HG03571 (cell line): Measurements from ENCODE around the gene BANP.
"Not testable (repeated sequence)": the region's sequence is repeated elsewhere in the genome, so short reads cannot be mapped to it uniquely, and the experiment has no call there.

Source experiments
- ATAC-seq: cut with Tn5 transposase; IDR thresholded peaks from one replicate; pipeline ENCODE4 v1.9.1; 2021; ENCODE audit not compliant: unreplicated experiment

BANP gene

DNA sequence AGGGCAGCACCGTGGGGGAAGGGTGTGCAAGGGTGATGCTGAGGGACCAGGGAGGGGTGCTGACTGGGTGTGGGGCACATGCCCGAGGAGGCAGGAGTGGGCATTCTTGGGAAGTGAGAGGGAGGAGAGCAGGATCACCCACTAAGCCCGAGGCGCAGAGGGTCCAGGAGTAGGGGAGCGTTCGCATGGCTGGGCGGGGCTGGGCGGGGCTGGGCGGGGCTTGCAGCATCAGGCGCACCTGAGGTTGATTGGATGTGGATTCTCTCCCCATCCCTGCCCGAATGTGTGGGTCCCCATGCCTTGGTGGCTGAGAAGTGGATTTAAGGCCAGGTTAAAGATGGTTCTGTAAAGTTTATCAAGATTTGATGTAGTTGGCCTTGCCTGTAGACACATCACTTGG lies 14.2 kb downstream of the BANP start:
- no peak for ATAC-seq

- ATAC-seq: no peak
These were observed 14.9 kb downstream of the BANP start for GRCh38 chr16:87966064-87966645.

GRCh38 chr16:87966685-87967185 lies 15.5 kb downstream of the BANP start:
- no peak for ATAC-seq

DNA sequence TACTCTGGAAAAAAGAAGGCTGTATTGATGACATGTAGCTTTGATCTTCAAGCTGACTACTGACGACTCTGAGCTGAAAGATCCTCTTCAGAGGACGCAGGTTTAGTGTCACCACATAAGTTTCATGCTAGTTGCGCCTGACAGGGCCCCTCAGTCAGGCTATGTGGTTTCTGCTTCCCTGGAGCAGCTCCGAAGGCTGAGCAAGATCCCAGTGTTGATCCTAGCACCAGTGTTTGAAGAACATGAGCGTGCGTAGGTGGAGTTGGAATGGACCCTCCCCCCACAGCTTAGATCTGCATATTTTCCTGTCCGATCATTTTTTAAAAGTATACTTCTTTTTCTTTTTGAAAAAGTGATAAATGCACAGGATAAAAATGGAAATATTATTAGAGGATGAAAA lies 17.3 kb downstream of the BANP start:
- ATAC-seq: no peak

DNA sequence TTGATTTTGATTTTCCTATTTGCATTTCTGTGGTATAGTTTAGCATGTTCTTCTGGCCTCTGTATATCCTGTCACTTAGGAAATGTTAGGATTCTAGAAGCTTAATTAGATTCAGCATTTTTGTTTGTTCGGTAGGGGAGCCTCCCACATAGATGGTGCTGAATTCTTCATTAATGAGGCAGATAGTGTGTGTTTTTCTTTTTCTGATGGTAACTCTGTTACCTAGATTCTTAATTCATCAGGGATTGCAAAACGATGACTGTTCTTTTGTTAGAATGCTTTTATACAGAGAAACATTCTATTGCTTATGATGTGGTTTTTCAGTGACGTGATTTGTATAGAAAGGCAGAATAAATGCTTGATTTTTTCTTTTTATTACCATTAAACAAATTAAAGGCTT lies 19.0 kb downstream of the BANP start:
- ATAC-seq: no peak

DNA sequence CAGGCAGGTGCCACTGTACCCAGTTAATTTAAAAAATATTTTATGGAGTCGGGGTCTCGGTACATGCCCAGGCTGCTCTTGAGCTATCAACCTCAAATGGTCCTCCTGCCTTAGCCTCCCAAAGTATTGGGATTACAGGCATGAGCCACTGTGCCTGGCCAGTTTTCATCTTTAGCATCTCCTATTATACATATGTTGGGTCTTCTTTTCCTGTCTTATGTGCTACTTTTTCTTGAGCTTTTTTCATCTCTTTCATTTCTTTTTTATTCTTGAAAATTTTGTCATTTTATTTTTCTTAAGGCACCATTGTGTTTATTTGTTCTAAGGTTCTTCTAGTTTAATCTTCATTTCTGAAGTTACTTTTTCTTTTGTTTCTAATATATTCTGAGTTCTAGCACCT lies 20.7 kb downstream of the BANP start:
- no peak for ATAC-seq

DNA sequence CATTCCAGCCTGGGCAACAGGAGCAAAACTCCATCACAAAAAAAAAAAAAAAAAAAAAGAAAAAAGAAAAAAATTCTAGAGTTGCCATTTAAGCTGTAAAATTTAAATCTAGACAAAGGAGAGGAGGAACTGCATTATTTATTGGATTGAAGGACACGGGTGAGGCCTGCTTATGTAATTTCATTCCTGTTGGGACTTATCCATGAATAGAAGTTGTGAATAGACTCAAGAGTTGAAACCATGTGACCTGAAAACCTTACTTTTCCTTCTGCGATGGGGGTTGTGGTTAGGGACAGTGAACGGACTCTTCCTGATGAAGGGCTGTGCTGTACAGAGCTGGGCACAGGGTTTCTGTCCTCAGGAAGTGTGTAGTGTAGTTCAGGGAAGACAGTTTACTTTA lies 22.5 kb downstream of the BANP start:
- ATAC-seq: no peak

DNA sequence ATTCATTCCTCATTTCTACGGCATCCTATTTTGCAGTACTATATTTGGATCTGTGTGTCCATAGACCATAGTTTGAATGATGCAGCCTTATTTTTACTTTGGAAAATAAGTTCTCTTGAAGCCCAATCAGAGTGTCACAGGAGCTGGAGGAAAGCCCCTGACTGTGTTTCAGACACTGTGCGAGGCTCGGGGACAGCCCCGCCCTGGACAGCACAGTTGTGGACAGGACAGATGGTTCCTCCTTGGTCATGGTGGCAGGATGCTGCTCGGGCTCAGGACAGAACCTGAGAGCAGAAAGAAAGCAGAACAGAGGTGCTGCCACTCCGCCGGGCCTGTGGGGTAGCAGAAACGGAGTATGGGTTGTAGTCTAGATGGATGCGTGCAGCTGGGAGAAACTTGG lies 22.9 kb downstream of the BANP start:
- ATAC-seq: no peak

GRCh38 chr16:87976665-87977064 lies 25.4 kb downstream of the BANP start:
- ATAC-seq: no peak

- no peak for ATAC-seq
These were observed 26.9 kb downstream of the BANP start for GRCh38 chr16:87978127-87978526.

- ATAC-seq: no peak
These were observed 28.1 kb downstream of the BANP start for GRCh38 chr16:87979352-87979751.

DNA sequence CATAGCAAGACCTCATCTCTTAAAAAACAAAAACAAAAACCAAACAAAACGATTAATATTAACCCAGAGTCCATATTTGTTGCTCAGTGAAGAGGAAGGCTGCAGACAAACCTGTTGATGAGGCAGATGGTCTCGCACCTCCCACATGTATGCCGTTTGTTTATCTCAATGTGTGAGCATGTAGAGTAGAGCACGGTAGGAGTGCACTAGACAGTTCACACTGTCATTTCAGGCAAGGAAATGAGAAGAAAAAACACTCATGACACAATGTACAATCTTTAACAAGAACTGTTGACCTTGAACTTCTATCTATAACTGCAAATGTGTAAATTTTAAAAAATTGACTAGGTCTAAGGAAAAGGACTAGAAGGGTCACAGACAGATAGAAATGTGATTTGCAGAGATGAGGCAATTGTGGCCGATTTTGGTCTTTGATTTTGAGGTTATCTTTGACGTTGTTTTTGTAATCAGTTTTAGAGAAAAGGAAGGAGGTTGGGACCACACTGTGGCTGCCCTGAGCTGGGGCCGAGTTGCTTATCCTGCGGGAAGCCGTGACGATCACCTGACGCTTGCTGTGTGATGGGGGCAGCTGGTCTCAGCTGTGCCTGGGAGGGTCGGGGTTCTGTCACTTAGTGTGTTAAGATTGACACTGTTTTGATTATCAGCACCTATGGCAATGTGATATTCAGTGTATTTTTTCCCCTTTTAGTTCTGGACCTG lies 28.8 kb downstream of the BANP start:
- not testable (repeated sequence) for ATAC-seq

DNA sequence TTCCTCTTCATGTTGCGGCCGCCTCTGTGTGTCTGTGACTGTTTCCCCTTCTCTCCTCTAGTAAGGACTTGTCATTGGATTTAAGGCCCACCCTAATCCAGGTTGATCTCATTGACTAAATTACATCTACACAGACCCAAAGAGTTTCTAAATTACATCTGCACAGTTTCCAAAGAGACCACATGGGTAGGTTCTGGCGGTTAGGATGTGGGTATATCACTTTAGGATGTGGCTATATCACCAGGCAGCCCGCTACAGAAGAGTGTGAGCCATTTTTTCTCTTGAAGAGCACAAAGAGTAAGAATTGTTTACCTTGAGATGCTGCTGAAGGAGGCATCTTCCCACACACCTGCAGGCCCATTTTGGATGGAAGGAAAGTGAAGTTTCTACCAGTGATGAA lies 30.1 kb downstream of the BANP start:
- not testable (repeated sequence) for ATAC-seq

- ATAC-seq: no peak
These were observed 31.4 kb downstream of the BANP start for GRCh38 chr16:87982581-87983041.

DNA sequence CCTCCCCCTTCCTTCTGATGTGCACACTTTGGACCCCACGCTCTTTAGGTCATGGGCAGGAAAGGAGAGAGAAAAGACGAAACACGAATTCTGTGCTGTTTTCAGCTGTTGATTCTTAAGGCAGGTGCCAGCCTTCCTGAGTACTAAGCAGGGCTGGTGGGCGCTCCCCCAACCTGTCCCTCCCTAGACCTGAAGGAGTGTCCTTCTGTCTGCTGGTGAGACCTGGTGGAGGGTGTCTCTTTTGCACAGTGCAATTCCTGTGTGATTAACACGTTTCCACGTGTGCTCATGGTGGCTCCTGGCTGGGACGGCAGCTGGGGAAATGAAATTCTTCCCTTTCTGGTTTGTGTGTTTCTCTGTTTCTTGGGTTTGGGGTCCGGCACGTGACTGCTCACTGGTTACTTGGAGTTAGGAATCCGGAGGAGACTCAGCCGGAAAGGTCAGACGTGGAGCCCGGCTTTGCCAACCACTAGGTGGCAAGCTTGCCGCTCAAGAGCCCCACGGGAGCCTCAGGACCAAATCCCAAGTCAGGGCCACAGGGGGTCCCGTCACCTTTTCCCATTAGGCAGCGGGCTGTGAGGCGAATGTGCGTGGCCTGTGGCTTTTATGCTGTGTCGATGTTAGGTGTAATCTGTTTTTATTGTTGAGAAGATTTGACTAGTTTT lies 32.0 kb downstream of the BANP start:
- not testable (repeated sequence) for ATAC-seq

GRCh38 chr16:87983737-87984097 lies 32.5 kb downstream of the BANP start:
- not testable (repeated sequence) for ATAC-seq

DNA sequence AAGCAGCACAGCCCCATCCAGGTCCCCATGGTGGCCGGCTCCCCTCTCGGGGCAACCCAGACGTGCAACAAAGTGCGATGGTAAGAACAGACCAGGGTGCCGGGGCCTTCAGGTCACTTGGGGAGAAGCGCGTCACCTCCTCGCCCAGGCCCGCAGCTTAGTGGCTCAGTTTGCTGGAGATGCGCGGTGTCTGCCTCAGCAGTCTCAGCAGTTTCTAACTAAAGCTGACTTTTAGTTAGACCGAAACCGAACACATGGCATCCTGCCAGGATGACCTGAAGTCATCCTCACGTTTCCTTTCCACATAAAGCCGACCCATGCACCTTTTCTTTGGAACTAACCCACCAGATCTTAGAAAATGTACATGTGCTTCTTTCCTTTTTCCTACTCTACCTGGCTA lies 32.9 kb downstream of the BANP start:
- ATAC-seq: not testable (repeated sequence)

GRCh38 chr16:87984632-87985267 lies 33.5 kb downstream of the BANP start:
- no peak for ATAC-seq

GRCh38 chr16:87985493-87985892 lies 34.3 kb downstream of the BANP start:
- ATAC-seq: not testable (repeated sequence)

- ATAC-seq: not testable (repeated sequence)
These were observed 35.2 kb downstream of the BANP start for GRCh38 chr16:87986361-87986849.

DNA sequence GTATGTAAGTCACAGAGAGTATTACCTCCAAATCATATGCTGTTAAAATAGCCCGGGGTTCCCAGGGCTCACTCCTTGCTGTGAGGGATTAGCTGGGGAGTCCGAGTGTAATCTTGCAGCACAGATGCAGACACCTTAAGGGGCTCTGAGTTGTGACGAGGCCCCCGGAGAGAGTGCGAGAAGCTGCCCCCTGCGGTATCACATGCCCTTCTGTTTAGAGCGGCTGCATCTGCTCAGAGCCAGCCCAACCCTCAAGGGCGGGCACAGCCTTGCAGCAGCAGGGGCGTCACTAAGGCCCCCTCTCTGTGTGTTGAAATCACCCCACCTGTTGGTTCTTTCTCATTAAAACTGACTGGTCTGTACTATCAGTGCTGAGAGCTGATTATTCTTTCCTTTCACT lies 37.4 kb downstream of the BANP start:
- not testable (repeated sequence) for ATAC-seq
